GM19468 (cell line): Measurements from ENCODE around the gene BABAM2.

Experiments used
- ATAC-seq: cut with Tn5 transposase; IDR thresholded peaks from one replicate; pipeline ENCODE4 v1.9.1; 2021; ENCODE audit warnings: mild to moderate bottlenecking, moderate library complexity, moderate number of reproducible peaks; ENCODE audit not compliant: unreplicated experiment; ENCODE audit errors: extremely low read depth

The BABAM2 gene

GRCh38 chr2:28282861-28283646 lies 392.5 kb downstream of the BABAM2 start:
- no peak for ATAC-seq

GRCh38 chr2:28283861-28284260 lies 393.3 kb downstream of the BABAM2 start:
- no peak for ATAC-seq

- no peak for ATAC-seq
Measured at GRCh38 chr2:28286678-28287077, 396.1 kb downstream of the BABAM2 start.

GRCh38 chr2:28287256-28287915 lies 396.9 kb downstream of the BABAM2 start:
- ATAC-seq, result no peak

GRCh38 chr2:28288620-28289019 lies 398.1 kb downstream of the BABAM2 start:
- ATAC-seq, result no peak

GRCh38 chr2:28291811-28292440 lies 401.4 kb downstream of the BABAM2 start:
- ATAC-seq, result no peak

GRCh38 chr2:28292491-28292890 lies 402.0 kb downstream of the BABAM2 start:
- ATAC-seq, result no peak

- ATAC-seq, result no peak
Measured at GRCh38 chr2:28293416-28293815, 402.9 kb downstream of the BABAM2 start.

- ATAC-seq, result no peak
Measured at GRCh38 chr2:28294451-28294850, 403.9 kb downstream of the BABAM2 start.

- no peak for ATAC-seq
Measured at GRCh38 chr2:28296243-28296642, 405.7 kb downstream of the BABAM2 start.

- ATAC-seq, result no peak
Measured at GRCh38 chr2:28296904-28297303, 406.4 kb downstream of the BABAM2 start.

- ATAC-seq, result no peak
Measured at GRCh38 chr2:28297531-28297930, 407.0 kb downstream of the BABAM2 start.

- ATAC-seq, result no peak
Measured at GRCh38 chr2:28298406-28298805, 407.9 kb downstream of the BABAM2 start.

- no peak for ATAC-seq
Measured at GRCh38 chr2:28300485-28301341, 410.2 kb downstream of the BABAM2 start.

- ATAC-seq, result no peak
Measured at GRCh38 chr2:28305202-28305601, 414.7 kb downstream of the BABAM2 start.

- ATAC-seq, result no peak
Measured at GRCh38 chr2:28310107-28310506, 419.6 kb downstream of the BABAM2 start.

GRCh38 chr2:28311660-28312249 lies 421.2 kb downstream of the BABAM2 start:
- no peak for ATAC-seq

GRCh38 chr2:28312307-28313219 lies 422.0 kb downstream of the BABAM2 start:
- ATAC-seq, result no peak

GRCh38 chr2:28313220-28313784 lies 422.8 kb downstream of the BABAM2 start:
- ATAC-seq, result no peak
